Measurements from ENCODE around the gene FOXD1. TPM values are rescaled to one million over a fixed set of nuclear protein-coding genes. Genes with fewer than 3 reads are reported as not detected.
"Not testable (repeated sequence)": the region's sequence is repeated elsewhere in the genome, so short reads cannot be mapped to it uniquely, and the experiment has no call there.

The FOXD1 gene
- total RNA-seq, 1 donor from 2014 or later = 5.1 TPM

DNA sequence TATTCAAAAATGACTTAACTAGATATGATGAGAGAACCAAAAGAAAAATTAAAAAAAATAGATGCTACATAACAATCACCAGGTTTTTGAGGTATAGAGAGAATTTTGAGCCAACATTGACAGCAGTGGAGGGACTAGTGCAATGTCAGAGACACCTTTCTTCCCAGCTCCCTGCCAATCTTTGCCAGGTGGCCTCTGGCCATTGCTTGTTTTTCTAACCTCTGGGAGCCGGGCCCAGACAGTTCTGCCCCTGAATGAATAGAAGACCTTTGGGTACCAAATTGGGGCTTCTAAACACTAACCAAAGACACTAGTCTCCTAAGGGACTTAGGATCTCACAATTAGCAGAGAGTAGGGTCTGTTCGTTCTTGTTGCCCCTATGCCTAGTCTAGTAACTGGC is 33.4 kb downstream of the FOXD1 start:
- DNase-seq = no peak

GRCh38 chr5:73412597-73412988 is 36.0 kb downstream of the FOXD1 start:
- DNase-seq = no peak

- DNase-seq = no peak
Measured at GRCh38 chr5:73411936-73412596, 36.5 kb downstream of the FOXD1 start.

DNA sequence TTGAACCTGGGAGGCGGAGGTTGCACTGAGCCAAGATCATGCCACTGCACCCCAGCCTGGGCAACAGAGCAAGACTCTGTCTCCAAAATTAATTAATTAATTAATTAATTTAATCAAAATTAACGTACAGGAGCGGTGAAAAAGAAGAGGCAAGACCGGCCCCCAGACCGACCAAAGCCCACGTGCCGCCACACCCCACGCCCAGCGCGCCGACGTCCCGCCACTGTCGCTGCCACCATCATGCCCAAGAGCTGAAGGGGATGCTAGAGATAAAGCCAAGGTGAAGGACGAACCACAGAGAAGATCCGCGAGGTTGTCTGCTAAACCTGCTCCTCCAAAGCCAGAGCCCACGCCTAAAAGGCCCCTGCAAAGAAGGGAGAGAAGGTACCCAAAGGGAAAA is 38.6 kb downstream of the FOXD1 start:
- DNase-seq = not testable (repeated sequence)

GRCh38 chr5:73405691-73406090 is 42.9 kb downstream of the FOXD1 start:
- no peak for DNase-seq

DNA sequence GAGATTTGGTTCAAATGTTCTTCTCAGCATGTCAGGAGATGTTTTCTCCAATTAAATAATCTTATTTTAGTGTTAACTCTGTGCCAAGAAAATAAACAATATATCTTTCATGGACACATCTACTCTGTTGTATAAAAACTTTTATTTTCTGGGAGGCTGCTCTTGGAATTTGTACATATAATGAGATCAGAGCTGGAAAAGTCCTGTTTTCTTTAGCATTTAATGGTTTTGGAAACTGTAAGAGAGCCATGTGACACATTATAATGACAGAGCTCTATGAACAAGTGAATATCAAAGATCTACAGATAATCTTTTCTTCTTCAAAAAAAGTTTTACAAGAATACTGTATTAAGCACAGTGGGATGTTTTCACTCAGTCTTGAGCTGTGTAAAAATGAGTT is 48.8 kb downstream of the FOXD1 start:
- DNase-seq = no peak

Other genes starting within 250 kb of the FOXD1 start
- gene BTF3, start 49.7 kb upstream of the FOXD1 start, total RNA-seq = 332 TPM
- gene ANKRA2, start 116.9 kb upstream of the FOXD1 start, total RNA-seq = 40.8 TPM
- gene UTP15, start 117.0 kb upstream of the FOXD1 start, total RNA-seq = 30.9 TPM
- gene ARHGEF28, start 177.4 kb upstream of the FOXD1 start, total RNA-seq = 22.0 TPM